ENCODE results near the gene ODC1. TPM values are rescaled to one million over a fixed set of nuclear protein-coding genes. Genes with fewer than 3 reads are reported as not detected.

The ODC1 gene
- total RNA-seq, 4 donors from 2014 or later = 39.5 to 140 (median 57.6) TPM

GRCh38 chr2:10424916-10425505 is 23.1 kb downstream of the ODC1 start:
- H3K9me3 ChIP-seq = no peaks in the 10 kb centered on the region
- H3K4me1 ChIP-seq = peaks cover 0 to 8% of the 10 kb centered on the region in 2 donors
- DNase-seq = no peak
- intact Hi-C loops (cut with DNase I; ENCODE audit: low total_unique reads) = no loop called here
- H3K4me3 ChIP-seq = no peak overlapping the region
- peak overlapping the region in 1 of 2 donors; percentile 84 for H3K27ac ChIP-seq
- no peaks in the 10 kb centered on the region for H3K36me3 ChIP-seq
- TF ChIP-seq POLR2A (IDR thresholded peaks at IDR 0.05) (no peak), CTCF (IDR thresholded peaks at IDR 0.05) (no peak)
- no peaks in the 10 kb centered on the region for H3K27me3 ChIP-seq

- H3K27ac ChIP-seq = peak overlapping the region in 1 of 2 donors; percentile 84
- H3K27me3 ChIP-seq = no peaks in the 10 kb centered on the region
- no peaks in the 10 kb centered on the region for H3K36me3 ChIP-seq
- H3K9me3 ChIP-seq = no peaks in the 10 kb centered on the region
- intact Hi-C loops (cut with DNase I; ENCODE audit: low total_unique reads) = no loop called here
- H3K4me3 ChIP-seq = no peak overlapping the region
- TF ChIP-seq POLR2A (IDR thresholded peaks at IDR 0.05) (no peak), CTCF (IDR thresholded peaks at IDR 0.05) (no peak)
- H3K4me1 ChIP-seq = peaks cover 0 to 8% of the 10 kb centered on the region in 2 donors
- no peak for DNase-seq
Observed at GRCh38 chr2:10424051-10424450, 24.1 kb downstream of the ODC1 start.

GRCh38 chr2:10423400-10423774 is 24.7 kb downstream of the ODC1 start:
- TF ChIP-seq CTCF (IDR thresholded peaks at IDR 0.05) (no peak), POLR2A (IDR thresholded peaks at IDR 0.05) (no peak)
- intact Hi-C loops (cut with DNase I; ENCODE audit: low total_unique reads) = no loop called here
- no peaks in the 10 kb centered on the region for H3K36me3 ChIP-seq

GRCh38 chr2:10422732-10423399 is 25.3 kb downstream of the ODC1 start:
- no peaks in the 10 kb centered on the region for H3K36me3 ChIP-seq
- TF ChIP-seq CTCF (IDR thresholded peaks at IDR 0.05) (no peak), POLR2A (IDR thresholded peaks at IDR 0.05) (no peak)
- no peaks in the 10 kb centered on the region for H3K9me3 ChIP-seq
- H3K4me3 ChIP-seq = no peak overlapping the region
- DNase-seq = no peak
- peaks cover 0 to 8% of the 10 kb centered on the region in 2 donors for H3K4me1 ChIP-seq
- intact Hi-C loops (cut with DNase I; ENCODE audit: low total_unique reads) = no loop called here
- no peaks in the 10 kb centered on the region for H3K27me3 ChIP-seq
- peak overlapping the region in 1 of 2 donors; percentile 84 for H3K27ac ChIP-seq

More at GRCh38 chr2:10423400-10423774, 24.7 kb downstream of the ODC1 start:
- H3K27me3 ChIP-seq = no peaks in the 10 kb centered on the region
- peaks cover 0 to 8% of the 10 kb centered on the region in 2 donors for H3K4me1 ChIP-seq
- DNase-seq = no peak
- no peak overlapping the region for H3K4me3 ChIP-seq
- peak overlapping the region in 1 of 2 donors; percentile 84 for H3K27ac ChIP-seq
- no peaks in the 10 kb centered on the region for H3K9me3 ChIP-seq

GRCh38 chr2:10422251-10422650 is 25.9 kb downstream of the ODC1 start:
- no peak for DNase-seq
- intact Hi-C loops (cut with DNase I; ENCODE audit: low total_unique reads) = no loop called here
- Histone ChIP-seq H3K36me3 (no peaks in the 10 kb centered on the region), H3K9me3 (no peaks in the 10 kb centered on the region), H3K27me3 (no peaks in the 10 kb centered on the region), H3K27ac (peak overlapping the region in 1 of 2 donors; percentile 84), H3K4me1 (peaks cover 0 to 8% of the 10 kb centered on the region in 2 donors), H3K4me3 (no peak overlapping the region)
- TF ChIP-seq POLR2A (IDR thresholded peaks at IDR 0.05) (no peak), CTCF (IDR thresholded peaks at IDR 0.05) (no peak)

All from uterus (tissue), 4 donors.